HG02571 (cell line): ENCODE measurements around the gene SPTLC1.
"Not testable (repeated sequence)": the region's sequence is repeated elsewhere in the genome, so short reads cannot be mapped to it uniquely, and the experiment has no call there.

Source experiments
- ATAC-seq: cut with Tn5 transposase; IDR thresholded peaks from one replicate; pipeline ENCODE4 v1.9.1; 2021; ENCODE audit warnings: mild to moderate bottlenecking, moderate library complexity; ENCODE audit not compliant: unreplicated experiment

Gene SPTLC1

GRCh38 chr9:92140754-92141143, 25.5 kb upstream of the SPTLC1 start:
- no peak for ATAC-seq

GRCh38 chr9:92140074-92140753, 25.0 kb upstream of the SPTLC1 start:
- ATAC-seq, result no peak

- not testable (repeated sequence) for ATAC-seq
Observed at GRCh38 chr9:92138960-92139540, 23.8 kb upstream of the SPTLC1 start.

- ATAC-seq, result no peak
Observed at GRCh38 chr9:92138157-92138959, 23.1 kb upstream of the SPTLC1 start.

- ATAC-seq, result no peak
Observed at GRCh38 chr9:92136184-92136858, 21.1 kb upstream of the SPTLC1 start.

- ATAC-seq, result no peak
Observed at GRCh38 chr9:92135576-92135975, 20.4 kb upstream of the SPTLC1 start.

GRCh38 chr9:92133949-92134604, 18.9 kb upstream of the SPTLC1 start:
- no peak for ATAC-seq

- not testable (repeated sequence) for ATAC-seq
Observed at GRCh38 chr9:92132913-92133312, 17.7 kb upstream of the SPTLC1 start.

GRCh38 chr9:92132501-92132900, 17.3 kb upstream of the SPTLC1 start:
- no peak for ATAC-seq

- ATAC-seq, result no peak
Observed at GRCh38 chr9:92122800-92123199, 7.6 kb upstream of the SPTLC1 start.

GRCh38 chr9:92122061-92122460, 6.8 kb upstream of the SPTLC1 start:
- ATAC-seq, result no peak

- ATAC-seq, result no peak
Observed at GRCh38 chr9:92121265-92121664, 6.1 kb upstream of the SPTLC1 start.

- no peak for ATAC-seq
Observed at GRCh38 chr9:92120138-92120537, 4.9 kb upstream of the SPTLC1 start.

- no peak for ATAC-seq
Observed at GRCh38 chr9:92119586-92119985, 4.4 kb upstream of the SPTLC1 start.

GRCh38 chr9:92108122-92108521, 7.1 kb downstream of the SPTLC1 start:
- no peak for ATAC-seq

GRCh38 chr9:92105446-92106225, 9.6 kb downstream of the SPTLC1 start:
- ATAC-seq, result not testable (repeated sequence)

- ATAC-seq, result not testable (repeated sequence)
Observed at GRCh38 chr9:92103601-92104000, 11.6 kb downstream of the SPTLC1 start.

- no peak for ATAC-seq
Observed at GRCh38 chr9:92100237-92100911, 14.8 kb downstream of the SPTLC1 start.

- ATAC-seq, result no peak
Observed at GRCh38 chr9:92098638-92099037, 16.6 kb downstream of the SPTLC1 start.
